TTC549 (cell line): Measurements from ENCODE around the gene GNG7.
"Not testable (repeated sequence)": the region's sequence is repeated elsewhere in the genome, so short reads cannot be mapped to it uniquely, and the experiment has no call there.

Experiments used
- FAIRE-seq: peaks from 2 replicates; lab custom pipeline; 2012; peaks lifted over from hg19 to GRCh38; lab: Jason Lieb, UNC

The GNG7 gene

GRCh38 chr19:2533686-2534422 is 168.6 kb downstream of the GNG7 start:
- no peak for FAIRE-seq

DNA sequence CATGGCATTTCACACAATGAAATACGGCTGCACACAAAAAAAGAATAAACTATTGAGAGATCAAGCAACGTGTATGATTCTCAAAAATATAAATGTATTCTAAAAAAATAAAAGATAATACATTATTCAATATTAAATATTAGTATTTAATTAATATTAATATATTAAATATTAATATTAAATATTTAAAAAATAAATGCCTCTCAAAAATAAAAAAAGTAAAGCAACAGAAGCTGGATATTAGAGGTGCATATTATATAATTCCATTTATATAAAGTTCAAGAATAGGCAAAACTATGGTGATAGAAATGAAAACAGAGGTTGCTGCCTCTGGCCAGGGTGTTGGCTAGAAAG is 169.4 kb downstream of the GNG7 start:
- FAIRE-seq: peak; percentile 82

- FAIRE-seq: no peak
These were observed 170.0 kb downstream of the GNG7 start for GRCh38 chr19:2532252-2533071.

DNA sequence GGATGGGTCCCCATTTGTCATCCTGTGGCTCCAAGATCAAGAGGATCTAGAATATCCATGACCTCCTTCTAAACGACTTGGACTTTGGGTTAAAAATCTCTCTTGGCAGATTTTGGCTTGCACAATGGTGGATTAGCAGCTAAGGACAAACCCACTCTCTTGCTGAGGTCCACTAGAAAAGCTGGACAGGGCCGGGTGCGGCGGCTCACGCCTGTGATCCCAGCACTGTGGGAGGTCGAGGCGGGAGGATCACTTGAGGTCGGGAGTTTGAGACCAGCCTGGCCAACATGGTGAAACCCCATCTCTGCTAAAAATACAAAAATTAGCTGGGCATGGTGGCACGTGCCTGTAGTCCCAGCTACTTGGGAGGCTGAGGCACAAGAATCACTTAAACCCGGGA is 172.6 kb downstream of the GNG7 start:
- not testable (repeated sequence) for FAIRE-seq

GRCh38 chr19:2529473-2529918 is 173.0 kb downstream of the GNG7 start:
- FAIRE-seq: no peak

DNA sequence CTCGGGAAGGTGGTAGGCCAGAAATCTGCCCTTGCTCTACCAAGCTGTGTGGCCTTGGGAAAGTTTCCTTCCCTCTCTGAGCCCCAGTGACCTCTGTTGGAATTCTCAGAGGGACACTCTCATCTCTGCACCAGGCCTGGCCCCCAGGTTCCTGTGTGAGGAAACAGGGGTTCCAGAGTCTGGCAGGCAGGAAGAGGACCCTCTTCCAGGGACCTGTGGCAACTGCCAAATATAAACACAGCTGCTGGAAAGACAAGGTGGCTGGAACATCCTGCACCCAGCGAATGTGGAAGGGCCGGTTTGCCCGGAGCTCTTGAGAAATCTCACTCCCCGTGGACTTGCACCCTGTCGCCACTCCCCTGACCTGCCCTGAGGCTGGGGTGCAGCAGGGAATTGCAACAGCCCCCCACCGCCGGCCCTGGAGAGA is 173.8 kb downstream of the GNG7 start:
- no peak for FAIRE-seq

- no peak for FAIRE-seq
These were observed 174.8 kb downstream of the GNG7 start for GRCh38 chr19:2527686-2528085.

DNA sequence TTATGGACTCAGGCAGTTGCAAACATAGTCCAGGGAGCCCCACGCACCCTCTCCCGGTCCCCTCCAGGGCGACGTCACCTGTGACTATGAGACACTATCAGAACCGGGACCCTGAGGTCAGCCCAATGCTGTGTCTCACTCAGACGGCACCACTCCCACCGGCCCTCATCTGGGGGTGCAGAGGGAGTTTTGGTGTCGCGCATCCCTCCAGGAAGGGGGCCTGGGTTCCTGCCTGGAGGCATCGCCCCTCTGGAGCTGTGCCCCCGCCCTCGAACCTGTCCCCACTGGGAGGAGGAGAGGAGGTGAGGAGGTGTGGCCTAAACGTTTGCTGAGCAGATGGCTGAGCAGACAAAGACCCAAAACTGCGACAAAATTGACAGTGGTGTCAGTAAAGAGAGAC is 175.3 kb downstream of the GNG7 start:
- no peak for FAIRE-seq

- no peak for FAIRE-seq
These were observed 177.4 kb downstream of the GNG7 start for GRCh38 chr19:2524840-2525723.

DNA sequence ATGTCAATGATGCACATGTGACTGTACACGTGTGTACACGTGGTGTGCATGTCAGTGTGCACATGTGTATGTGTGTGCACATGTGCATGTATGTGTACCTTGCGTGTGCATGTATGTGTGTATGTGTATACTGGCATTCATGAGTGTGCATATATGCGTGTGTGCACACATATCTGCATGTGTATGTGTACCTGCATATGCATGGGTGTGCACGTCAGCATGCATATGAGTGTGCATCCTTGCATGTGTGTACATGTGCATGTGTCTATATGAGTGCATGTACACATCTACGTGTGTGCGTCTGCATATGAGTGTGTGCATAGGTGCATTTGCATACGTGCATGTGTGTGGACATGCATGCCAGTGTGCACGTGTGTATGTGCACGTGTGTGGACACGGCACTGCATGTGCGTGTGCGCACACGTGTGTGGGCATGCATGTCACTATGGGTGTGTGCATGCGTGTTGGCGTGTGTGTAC is 178.1 kb downstream of the GNG7 start:
- FAIRE-seq: no peak

GRCh38 chr19:2523630-2524311 is 178.7 kb downstream of the GNG7 start:
- no peak for FAIRE-seq

DNA sequence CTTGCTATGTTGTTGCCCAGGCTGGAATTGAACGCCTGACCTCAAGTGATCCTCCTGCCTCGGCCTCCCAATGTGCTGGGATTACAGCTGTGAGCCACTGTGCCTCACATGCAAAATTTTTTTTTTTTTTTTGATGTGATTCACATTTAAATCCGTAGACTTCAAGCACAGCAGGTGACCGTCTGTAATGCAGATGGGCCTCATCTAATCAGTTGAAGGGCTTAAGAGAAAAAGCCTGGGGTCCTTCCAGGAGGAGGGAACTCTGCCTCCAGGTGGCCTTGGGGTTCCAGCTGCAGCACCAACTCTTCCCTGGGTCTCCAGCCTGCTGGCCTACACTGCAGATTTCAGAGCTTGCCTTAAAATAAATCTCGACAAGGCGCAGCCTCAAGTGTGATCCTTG is 183.0 kb downstream of the GNG7 start:
- FAIRE-seq: no peak

DNA sequence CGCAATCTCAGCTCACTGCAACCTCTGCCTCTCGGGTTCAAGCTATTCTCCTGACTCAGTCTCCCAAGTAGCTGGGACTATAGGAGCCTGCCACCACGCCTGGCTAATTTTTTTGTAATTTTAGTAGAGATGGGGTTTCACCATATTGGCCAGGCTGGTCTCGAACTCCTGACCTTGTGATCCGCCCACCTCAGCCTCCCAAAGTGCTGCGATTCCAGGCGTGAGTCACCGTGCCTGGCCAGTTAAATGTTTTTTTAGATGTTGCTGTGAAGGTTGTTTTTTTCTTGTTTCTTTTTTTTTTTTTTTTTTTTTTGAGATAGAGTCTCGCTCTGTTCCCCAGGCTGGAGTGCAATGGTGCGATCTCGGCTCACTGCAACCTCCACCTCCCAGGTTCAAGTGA is 183.6 kb downstream of the GNG7 start:
- not testable (repeated sequence) for FAIRE-seq

DNA sequence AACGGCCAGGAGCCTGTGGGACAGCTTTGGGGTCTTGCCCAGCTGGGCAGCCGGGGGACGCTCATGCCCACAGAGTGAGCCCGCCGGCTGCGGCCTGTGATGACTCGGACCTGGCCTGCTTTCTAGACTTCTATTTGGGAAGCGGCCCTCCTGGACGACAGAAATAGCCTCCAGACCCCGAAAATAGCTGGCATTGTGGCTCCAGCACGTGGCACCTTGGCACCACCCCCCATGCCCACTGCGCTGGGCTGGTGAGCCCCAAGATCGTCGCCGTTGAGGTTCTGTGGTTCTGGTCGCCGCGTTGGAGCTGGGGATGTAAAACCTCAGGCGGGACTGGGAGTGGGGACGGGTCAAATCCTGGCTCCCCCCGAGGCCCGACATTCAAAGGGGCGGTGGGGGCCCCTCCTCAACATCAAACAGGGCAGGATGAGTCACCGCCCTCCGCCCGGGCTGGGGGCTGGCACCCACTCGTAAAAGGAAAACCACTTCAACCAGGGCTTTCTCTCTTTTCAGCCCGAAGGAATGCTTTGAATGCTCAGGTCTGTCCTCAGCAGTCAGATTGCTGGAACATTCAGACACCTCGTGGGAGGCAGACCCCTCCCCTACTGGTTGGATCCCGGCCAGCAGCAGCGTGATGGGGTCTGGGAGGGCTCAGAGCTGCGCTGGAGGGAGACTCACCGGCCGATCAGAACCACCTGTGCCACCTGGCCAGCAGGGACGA is 184.5 kb downstream of the GNG7 start:
- no peak for FAIRE-seq

DNA sequence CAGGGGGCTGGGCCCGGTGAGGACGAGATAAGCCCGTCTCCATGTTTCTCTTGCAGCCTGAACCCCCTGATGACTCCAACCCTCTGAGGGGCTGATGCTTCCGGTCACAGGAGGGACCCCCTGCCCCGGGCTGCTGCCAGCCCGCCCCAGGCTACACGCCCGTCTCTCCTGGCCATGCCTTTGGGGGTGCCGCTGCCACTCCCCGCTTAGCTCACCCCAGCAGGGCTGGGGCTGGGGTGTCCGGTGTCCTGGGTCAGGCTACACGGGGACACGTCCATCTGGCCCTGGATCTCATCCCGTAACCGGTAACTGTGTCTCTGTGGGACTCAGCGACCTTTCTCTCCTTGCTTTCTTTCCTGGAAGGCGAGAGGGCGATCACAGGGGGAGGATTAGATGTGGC is 185.8 kb downstream of the GNG7 start:
- FAIRE-seq: no peak

GRCh38 chr19:2514981-2515518 is 187.4 kb downstream of the GNG7 start:
- no peak for FAIRE-seq

- no peak for FAIRE-seq
These were observed 189.7 kb downstream of the GNG7 start for GRCh38 chr19:2512523-2513431.

DNA sequence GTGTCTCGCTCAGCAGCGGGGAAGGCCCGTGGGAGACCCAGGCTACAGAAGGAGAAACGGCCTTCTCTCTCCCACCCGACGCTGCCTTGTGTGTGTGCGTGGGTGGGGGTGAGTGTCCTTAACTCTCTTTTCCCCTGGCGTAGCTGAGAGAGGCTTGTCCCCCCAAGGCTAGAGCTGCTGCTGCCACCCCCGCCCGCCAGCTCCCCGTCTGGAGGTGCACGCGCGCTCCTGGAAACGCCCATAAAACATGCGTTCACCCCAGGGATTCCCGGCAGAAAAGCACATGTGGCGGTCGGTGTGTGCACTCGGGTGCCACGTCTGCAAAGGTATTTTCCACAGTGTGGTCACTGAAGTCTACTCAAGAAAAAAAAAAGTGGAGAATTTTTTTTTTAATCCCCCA is 190.5 kb downstream of the GNG7 start:
- FAIRE-seq: no peak

GRCh38 chr19:2511570-2511969 is 190.9 kb downstream of the GNG7 start:
- FAIRE-seq: no peak

- no peak for FAIRE-seq
These were observed 193.4 kb downstream of the GNG7 start for GRCh38 chr19:2509096-2509495.
